Right renal pelvis (tissue), 4 donors: ENCODE measurements around the gene TFDP2. TPM values are rescaled to one million over a fixed set of nuclear protein-coding genes. Genes with fewer than 3 reads are reported as not detected.
"Not testable (repeated sequence)": the region's sequence is repeated elsewhere in the genome, so short reads cannot be mapped to it uniquely, and the experiment has no call there.

Source experiments
- DNase-seq, 4 donors: peaks; one replicate each; pipeline ENCODE4 v3.0.0-alpha.2; 2013; ENCODE audit warnings: low read depth in 4 of 4, low spot score in 3 of 4, missing footprints in 1 of 4
- polyA plus RNA-seq, 4 donors: library from polyadenylated mRNA; unstranded; fragments of 120-200 nt; gene quantifications; one replicate each; pipeline ENCODE4 v1.2.1, GENCODE V29; 2013; ENCODE audit not compliant: insufficient read length in 4 of 4

Gene TFDP2
- polyA plus RNA-seq, 4 donors = 73.7 to 88.7 (median 84.1) TPM

DNA sequence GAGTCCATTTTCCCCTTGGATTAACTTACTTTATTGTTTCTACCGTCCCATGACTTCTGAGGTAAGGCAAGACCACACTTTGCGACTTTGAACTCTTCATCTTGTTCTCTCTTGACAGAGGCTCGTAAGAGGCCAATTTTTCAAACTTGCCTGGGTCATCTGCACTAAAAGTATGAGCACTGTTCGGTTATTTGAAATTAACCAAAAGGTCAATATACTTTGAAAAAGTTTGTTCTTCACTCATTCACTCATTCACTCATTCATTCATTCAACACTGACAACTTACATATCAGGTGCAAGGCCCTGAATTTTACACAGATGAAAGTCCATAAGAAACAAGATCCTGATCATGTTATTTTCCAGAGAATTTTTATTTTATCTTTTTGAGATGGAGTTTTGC is 215.0 kb downstream of the TFDP2 start:
- no peak for DNase-seq

DNA sequence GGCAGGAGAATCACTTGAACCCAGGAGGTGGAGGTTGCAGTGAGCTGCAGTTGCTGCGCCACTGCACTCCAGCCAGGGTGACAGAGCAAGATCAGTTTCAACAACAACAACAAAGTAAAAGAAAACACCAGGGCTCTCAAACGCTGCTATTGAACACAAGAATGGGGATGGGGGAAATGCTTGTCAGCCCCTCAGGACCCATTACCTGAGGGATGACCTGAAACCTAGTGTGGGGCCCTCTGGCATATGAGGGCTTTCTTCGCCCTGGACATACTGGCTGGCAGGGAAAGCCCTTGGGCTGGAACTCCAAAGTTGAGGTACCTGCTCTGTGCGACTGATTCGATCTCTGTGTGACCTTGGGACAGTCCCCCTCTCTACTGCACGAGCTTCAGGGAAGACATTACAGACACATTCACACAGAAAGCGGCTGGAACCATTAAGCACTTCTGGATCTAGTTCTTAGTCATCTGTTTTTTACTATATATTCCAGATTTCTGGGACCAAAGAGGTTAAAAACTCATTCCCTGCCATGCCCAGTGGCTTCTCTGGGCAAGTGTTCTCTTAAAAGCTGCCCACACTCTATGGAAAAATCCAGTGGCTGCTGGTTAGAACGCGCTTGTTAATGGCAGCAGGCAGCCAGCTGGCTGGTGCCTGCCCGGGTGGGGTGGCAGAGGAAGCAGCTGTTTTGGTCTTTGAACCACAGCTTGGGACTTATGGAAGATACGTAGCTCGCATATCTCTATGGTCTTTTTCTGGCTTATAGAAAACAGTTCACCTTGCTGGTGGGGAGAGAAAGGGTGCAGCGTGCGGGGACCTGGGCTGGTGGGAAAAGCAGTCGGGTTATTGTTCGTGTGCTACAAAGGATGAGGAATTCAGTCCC is 215.7 kb downstream of the TFDP2 start:
- DNase-seq = no peak

DNA sequence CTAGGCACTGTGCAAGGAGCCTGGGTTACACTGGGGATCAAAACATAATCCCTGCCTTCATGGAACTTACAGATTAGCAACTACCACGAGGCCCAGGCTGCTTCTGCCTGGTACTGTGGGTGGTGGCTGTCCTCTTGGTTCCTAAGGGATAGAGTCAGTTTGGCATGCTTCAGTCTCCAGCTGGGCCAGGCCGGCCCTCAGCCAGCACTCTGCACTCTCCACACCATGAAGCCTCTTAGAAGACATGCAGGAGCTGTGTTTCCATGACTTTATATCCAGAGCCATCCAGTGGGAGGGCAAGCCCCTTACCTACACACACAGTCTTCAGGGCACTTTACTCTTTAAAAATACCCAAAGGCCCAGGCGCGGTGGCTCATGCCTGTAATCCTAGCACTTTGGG is 218.5 kb downstream of the TFDP2 start:
- no peak for DNase-seq

DNA sequence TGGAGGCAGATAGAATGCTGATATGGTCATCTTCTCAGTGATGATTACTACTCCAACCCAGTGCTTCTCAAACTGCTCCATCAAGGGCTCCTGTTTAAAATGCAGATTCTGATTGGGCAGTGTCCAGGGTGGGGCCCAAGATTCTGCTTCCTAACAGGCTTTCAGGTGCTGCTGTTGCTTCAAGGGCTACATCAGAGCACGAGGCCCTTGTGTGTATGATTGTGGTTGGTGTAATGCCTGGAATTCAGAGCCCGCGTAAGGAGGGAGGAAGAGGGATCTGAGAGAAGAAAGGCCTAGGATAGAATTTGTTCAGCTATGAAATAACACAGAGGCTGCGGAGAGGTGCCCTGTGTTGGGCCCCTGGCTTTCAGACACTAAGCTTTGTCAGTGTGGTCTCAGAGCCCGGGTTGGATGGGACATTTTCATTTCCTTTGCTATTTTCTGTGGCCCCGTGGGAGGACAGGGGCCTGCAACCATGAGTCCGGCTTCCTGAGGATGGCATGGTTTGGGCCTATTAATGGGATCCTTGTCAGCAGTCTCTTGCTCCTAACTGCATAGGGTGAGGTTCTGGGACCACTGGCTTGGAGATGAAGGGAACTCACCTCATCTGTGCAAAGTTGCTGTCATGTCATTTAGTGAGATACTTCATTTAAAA is 219.9 kb downstream of the TFDP2 start:
- no peak for DNase-seq

- DNase-seq = no peak
Measured at GRCh38 chr3:141928631-141929270, 220.6 kb downstream of the TFDP2 start.

GRCh38 chr3:141926929-141927328 is 222.4 kb downstream of the TFDP2 start:
- no peak for DNase-seq

GRCh38 chr3:141925677-141926076 is 223.7 kb downstream of the TFDP2 start:
- DNase-seq = not testable (repeated sequence)

GRCh38 chr3:141921316-141921715 is 228.0 kb downstream of the TFDP2 start:
- no peak for DNase-seq

GRCh38 chr3:141920701-141921100 is 228.6 kb downstream of the TFDP2 start:
- DNase-seq = no peak

DNA sequence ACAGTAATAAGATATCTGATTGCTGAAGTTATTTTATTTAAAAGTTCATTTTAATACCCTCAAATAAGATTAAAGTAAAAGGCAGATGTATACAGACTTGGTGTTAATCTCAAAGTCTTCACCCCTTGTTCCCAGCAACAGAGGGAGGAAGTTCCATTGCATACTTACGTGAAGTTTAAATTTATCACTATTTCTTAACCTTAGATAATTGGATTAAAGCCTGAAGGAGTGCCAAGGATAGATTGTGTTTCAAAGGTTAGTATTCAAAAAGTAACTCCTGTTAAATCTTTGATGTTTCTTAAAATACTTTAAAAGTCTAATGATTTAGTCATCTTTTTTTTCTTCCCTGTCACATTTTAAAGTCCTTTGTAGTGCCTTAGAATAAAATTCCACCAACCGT is 233.6 kb downstream of the TFDP2 start:
- DNase-seq = no peak

GRCh38 chr3:141915016-141915415 is 234.3 kb downstream of the TFDP2 start:
- no peak for DNase-seq

DNA sequence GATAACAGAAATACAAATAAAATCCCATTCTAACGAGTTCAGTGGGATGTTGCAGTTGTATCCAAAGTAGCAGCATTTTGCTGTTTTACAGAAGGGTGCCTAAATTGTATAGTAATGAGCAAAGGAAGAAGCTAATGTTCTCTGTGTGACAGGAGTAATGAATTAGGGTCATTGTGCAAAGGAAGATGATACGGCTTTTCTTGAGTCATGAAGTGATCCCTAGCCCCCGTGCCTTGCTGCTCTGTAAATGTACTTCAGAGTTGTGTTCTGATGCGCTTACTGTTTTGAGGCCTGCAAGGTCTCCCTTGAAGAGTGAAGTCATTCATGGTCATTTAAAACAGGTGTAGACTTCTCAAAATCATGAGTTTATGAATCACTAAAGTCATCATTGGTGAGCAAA is 235.0 kb downstream of the TFDP2 start:
- no peak for DNase-seq

GRCh38 chr3:141913150-141913811 is 236.1 kb downstream of the TFDP2 start:
- no peak for DNase-seq

- not testable (repeated sequence) for DNase-seq
Measured at GRCh38 chr3:141909986-141910385, 239.4 kb downstream of the TFDP2 start.

DNA sequence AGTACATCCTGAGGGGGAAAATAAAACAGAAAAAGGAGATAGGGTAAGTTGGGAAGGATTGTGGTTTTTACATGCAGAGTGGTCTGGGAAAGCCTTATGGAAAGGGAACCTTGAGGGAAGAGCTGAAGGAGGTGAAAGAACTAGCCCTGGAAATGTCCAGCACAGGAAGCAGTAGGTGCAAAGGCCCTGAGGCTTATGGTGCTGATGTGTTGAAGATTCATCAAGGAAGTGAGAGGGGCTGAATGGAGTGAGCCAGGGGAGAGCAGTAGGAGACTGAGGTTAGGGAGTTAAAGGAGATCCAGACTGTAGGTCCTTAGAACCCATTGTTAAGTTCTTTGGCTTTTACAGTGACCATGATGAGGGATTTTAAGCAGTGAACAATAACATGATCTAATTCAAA is 239.9 kb downstream of the TFDP2 start:
- DNase-seq = no peak

- DNase-seq = no peak
Measured at GRCh38 chr3:141905129-141905528, 244.2 kb downstream of the TFDP2 start.

GRCh38 chr3:141904203-141904602 is 245.1 kb downstream of the TFDP2 start:
- DNase-seq = no peak

DNA sequence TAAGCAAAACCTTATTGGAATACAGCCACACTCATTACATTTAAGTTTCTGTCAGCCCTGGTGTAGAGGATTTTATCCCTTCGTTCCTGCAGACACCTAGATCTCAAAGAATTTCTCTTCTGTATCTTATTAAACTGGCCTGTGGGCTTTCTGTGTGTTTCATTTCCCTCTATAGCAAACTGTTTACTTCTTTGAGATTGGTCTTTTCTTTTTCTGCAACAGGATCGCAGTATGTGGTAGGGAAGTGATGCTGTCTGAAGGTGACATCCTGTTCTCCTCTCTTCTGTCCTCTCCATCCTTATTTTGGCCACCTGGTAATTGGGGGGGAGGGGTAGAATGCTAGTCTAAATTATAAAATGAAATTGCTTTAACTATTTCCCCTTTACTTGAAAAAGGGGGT is 247.4 kb downstream of the TFDP2 start:
- no peak for DNase-seq

GRCh38 chr3:141900343-141900742 is 249.0 kb downstream of the TFDP2 start:
- DNase-seq = no peak

DNA sequence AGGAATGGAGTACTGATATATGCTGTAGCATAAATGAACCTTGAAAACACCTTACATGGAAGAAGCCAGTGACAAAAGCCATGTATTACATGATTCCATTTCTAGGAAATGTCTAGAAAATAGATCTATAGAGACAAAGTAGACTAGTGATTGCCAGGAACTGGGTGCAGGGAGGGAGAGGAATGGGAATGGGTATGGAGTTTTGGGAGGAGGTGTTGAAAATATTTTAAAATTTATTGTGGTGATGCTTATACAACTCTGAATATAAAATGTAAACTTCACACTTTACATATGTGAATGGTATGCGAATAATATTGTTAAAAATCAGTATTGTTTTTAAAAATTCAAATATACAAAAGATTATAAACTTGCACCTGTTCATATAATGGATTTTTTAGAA is 250.4 kb downstream of the TFDP2 start:
- no peak for DNase-seq

- DNase-seq = no peak
Measured at GRCh38 chr3:141895731-141896130, 253.6 kb downstream of the TFDP2 start.
